WTC11 (cell line): Measurements from ENCODE around the gene SUPT20H. TPM values are rescaled to one million over a fixed set of nuclear protein-coding genes. Genes with fewer than 3 reads are reported as not detected.

Experiments used
- ATAC-seq: fragments of 200-7000 bp; cut with Tn5 transposase; 2 replicates; pipeline ENCODE4 v1.10.0; 2021; ENCODE audit warnings: mild to moderate bottlenecking, moderate library complexity
- CTCF ChIA-PET: fragments of 300-600 bp; sonication (Branson Sonifier 250); formaldehyde crosslinking; loops from one replicate; lab custom pipeline; 2021; ENCODE audit warnings: antibody characterized with exemption; lab: Charles Lee
- POLR2A ChIA-PET: fragments of 350-600 bp; sonication (Branson Sonifier 250); formaldehyde crosslinking; loops from one replicate; lab custom pipeline; 2021; ENCODE audit warnings: antibody characterized with exemption; lab: Charles Lee
- DNase-seq: peaks from one replicate; pipeline ENCODE4 v3.0.0; 2021; ENCODE audit warnings: low spot score
- H3K27ac Mint-ChIP-seq: 2 replicates; pipeline ENCODE4 v1.8.0; 2021; ENCODE audit warnings: mixed read lengths
- H3K27me3 Mint-ChIP-seq: 2 replicates; pipeline ENCODE4 v1.8.0; 2021; ENCODE audit warnings: low read depth, mild to moderate bottlenecking, moderate library complexity, mixed read lengths
- H3K36me3 Mint-ChIP-seq: 2 replicates; pipeline ENCODE4 v1.8.0; 2021; ENCODE audit warnings: mixed read lengths
- H3K4me1 Mint-ChIP-seq: 2 replicates; pipeline ENCODE4 v1.8.0; 2022; ENCODE audit warnings: mixed read lengths
- H3K4me3 Mint-ChIP-seq: 2 replicates; pipeline ENCODE4 v1.8.0; 2021; ENCODE audit warnings: mild to moderate bottlenecking, moderate library complexity, mixed read lengths
- H3K9me3 Mint-ChIP-seq: 2 replicates; pipeline ENCODE4 v1.8.0; 2021; ENCODE audit warnings: mixed read lengths
- ESRRA ChIP-seq: sonication (generic); formaldehyde crosslinking; IDR thresholded peaks from 2 replicates; pipeline ENCODE4 v1.8.1; 2022; ENCODE audit warnings: mild to moderate bottlenecking, missing genetic modification reagents, borderline replicate concordance
- FOXJ3 ChIP-seq: sonication (generic); formaldehyde crosslinking; IDR thresholded peaks from 2 replicates; pipeline ENCODE4 v1.9.0; 2021; ENCODE audit warnings: missing genetic modification reagents, mild to moderate bottlenecking, borderline replicate concordance
- GTF2I ChIP-seq: fragments of 250-450 bp; sonication (Bioruptor Pico); conservative IDR thresholded peaks from 2 replicates; pipeline ENCODE4 v1.4.0; 2021; ENCODE audit warnings: mild to moderate bottlenecking
- HMGA2 ChIP-seq: fragments of 250-450 bp; sonication (Bioruptor Pico); IDR thresholded peaks from 2 replicates; pipeline ENCODE4 v1.4.0; 2021; ENCODE audit warnings: mild to moderate bottlenecking, moderate library complexity
- NFATC4 ChIP-seq: fragments of 250-450 bp; sonication (Bioruptor Pico); IDR thresholded peaks from 2 replicates; pipeline ENCODE4 v1.9.0; 2021; ENCODE audit warnings: mild to moderate bottlenecking
- NFYB ChIP-seq: sonication (generic); formaldehyde crosslinking; conservative IDR thresholded peaks from 2 replicates; pipeline ENCODE4 v1.8.0; 2022; ENCODE audit warnings: low read depth, missing genetic modification reagents
- NR3C1 ChIP-seq: sonication (generic); formaldehyde crosslinking; conservative IDR thresholded peaks from 2 replicates; pipeline ENCODE4 v1.8.1; 2023; ENCODE audit warnings: low read depth, mild to moderate bottlenecking, missing genetic modification reagents
- SMAD4 ChIP-seq: sonication (generic); formaldehyde crosslinking; IDR thresholded peaks from 2 replicates; pipeline ENCODE4 v1.8.0; 2022; ENCODE audit warnings: mild to moderate bottlenecking, missing genetic modification reagents
- ZNF423 ChIP-seq: fragments of 250-450 bp; sonication (Bioruptor Pico); IDR thresholded peaks from 2 replicates; pipeline ENCODE4 v2.1.2; 2022; ENCODE audit warnings: mild to moderate bottlenecking, moderate library complexity
- total RNA-seq: library from RNA; stranded (reverse); gene quantifications from 3 replicates; pipeline ENCODE4 v1.2.3, GENCODE V29; 2021
- TF ChIP-seq, protein P1 (sequence below): sonication (generic); formaldehyde crosslinking; IDR thresholded peaks from 2 replicates; pipeline ENCODE4 v1.8.1; 2022; ENCODE audit warnings: mild to moderate bottlenecking, missing genetic modification reagents, moderate library complexity, borderline replicate concordance
- TF ChIP-seq, protein P2 (sequence below): sonication (generic); formaldehyde crosslinking; IDR thresholded peaks from 2 replicates; pipeline ENCODE4 v1.8.1; 2023; ENCODE audit warnings: mild to moderate bottlenecking, moderate library complexity, missing genetic modification reagents
- TF ChIP-seq, protein P3 (sequence below): sonication (generic); formaldehyde crosslinking; IDR thresholded peaks from 2 replicates; pipeline ENCODE4 v1.8.1; 2022; ENCODE audit warnings: low read depth, missing genetic modification reagents, borderline replicate concordance
- TF ChIP-seq, protein P4 (sequence below): sonication (generic); formaldehyde crosslinking; IDR thresholded peaks from 2 replicates; pipeline ENCODE4 v1.8.0; 2022; ENCODE audit warnings: mild to moderate bottlenecking, missing genetic modification reagents
- TF ChIP-seq, protein P5 (sequence below): sonication (generic); formaldehyde crosslinking; conservative IDR thresholded peaks from 2 replicates; pipeline ENCODE4 v1.8.1; 2023; ENCODE audit warnings: mild to moderate bottlenecking, low read depth, missing genetic modification reagents, moderate library complexity
- TF ChIP-seq, protein P6 (sequence below): fragments of 250-450 bp; sonication (Bioruptor Pico); IDR thresholded peaks from 2 replicates; pipeline ENCODE4 v1.9.0; 2021; ENCODE audit warnings: mild to moderate bottlenecking, borderline replicate concordance
- TF ChIP-seq, protein P7 (sequence below): sonication (generic); formaldehyde crosslinking; IDR thresholded peaks from 2 replicates; pipeline ENCODE4 v1.8.0; 2022; ENCODE audit warnings: missing genetic modification reagents

The SUPT20H gene
- total RNA-seq, 1 experiment from 2014 or later: 68.0 TPM

DNA sequence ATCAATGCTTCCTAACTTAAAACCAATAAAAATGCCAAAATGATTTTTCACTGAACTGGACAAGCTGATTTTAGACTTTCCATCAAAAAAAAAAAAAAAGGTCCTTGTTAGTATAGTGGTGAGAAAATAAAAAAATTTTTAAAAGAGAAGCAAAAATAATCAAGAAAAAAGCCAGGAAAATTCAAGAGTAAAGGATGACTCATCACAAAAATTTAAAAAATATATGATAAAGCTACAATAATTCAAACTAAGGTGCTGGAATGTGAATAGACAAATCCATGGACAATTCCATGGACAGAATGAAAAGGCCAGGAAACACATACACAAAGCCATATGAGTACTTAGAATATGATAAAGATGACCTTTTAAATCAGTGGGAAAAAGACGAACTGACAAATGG is 86.5 kb downstream of the SUPT20H start:
- CTCF ChIA-PET: interaction anchor here (0.9 kb wide), 1 partner anchor 115 kb away, joined by 4 read pairs; no protein-coding TSS in a partner anchor
- TF ChIP-seq ESRRA (no peak), FOXJ3 (no peak), NFYB (CRISPR knock-in tag) (no peak)
- ATAC-seq (no peak), DNase-seq (no peak)
- H3K27ac Mint-ChIP-seq: no peak overlapping the region
- H3K4me1 Mint-ChIP-seq: no peaks in the 10 kb centered on the region
- no peaks in the 10 kb centered on the region for H3K27me3 Mint-ChIP-seq
- POLR2A ChIA-PET: no interaction called here
- H3K4me3 Mint-ChIP-seq: no peak overlapping the region
- H3K36me3 Mint-ChIP-seq: peaks cover 54% of the 10 kb centered on the region
- peaks cover 25% of the 10 kb centered on the region for H3K9me3 Mint-ChIP-seq

DNA sequence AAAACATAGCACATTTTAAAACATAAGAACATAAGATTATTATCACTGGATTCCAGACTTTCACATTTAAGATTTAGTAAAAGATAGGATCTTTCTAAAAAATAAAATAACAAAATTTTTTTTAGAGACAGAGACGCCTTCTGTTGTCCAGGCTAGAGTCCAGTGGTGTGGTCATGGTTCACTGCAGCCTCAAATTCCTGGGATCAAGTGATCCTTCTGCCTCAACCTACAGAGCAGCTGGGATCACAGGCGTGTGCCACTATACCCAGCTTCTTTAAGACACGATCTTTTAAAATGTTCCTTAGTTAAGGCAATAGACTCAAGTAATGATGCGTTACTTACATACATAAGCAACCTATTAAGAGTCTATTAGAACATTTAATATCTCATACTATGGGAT is 93.1 kb downstream of the SUPT20H start:
- H3K9me3 Mint-ChIP-seq: no peaks in the 10 kb centered on the region
- ChIA-PET POLR2A (no interaction called here), CTCF (interaction anchor here (1.4 kb wide), 1 partner anchor 108 kb away, joined by 4 read pairs; no protein-coding TSS in a partner anchor)
- TF ChIP-seq, protein P1, sequence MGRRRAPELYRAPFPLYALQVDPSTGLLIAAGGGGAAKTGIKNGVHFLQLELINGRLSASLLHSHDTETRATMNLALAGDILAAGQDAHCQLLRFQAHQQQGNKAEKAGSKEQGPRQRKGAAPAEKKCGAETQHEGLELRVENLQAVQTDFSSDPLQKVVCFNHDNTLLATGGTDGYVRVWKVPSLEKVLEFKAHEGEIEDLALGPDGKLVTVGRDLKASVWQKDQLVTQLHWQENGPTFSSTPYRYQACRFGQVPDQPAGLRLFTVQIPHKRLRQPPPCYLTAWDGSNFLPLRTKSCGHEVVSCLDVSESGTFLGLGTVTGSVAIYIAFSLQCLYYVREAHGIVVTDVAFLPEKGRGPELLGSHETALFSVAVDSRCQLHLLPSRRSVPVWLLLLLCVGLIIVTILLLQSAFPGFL: no peak
- TF ChIP-seq, protein P2, sequence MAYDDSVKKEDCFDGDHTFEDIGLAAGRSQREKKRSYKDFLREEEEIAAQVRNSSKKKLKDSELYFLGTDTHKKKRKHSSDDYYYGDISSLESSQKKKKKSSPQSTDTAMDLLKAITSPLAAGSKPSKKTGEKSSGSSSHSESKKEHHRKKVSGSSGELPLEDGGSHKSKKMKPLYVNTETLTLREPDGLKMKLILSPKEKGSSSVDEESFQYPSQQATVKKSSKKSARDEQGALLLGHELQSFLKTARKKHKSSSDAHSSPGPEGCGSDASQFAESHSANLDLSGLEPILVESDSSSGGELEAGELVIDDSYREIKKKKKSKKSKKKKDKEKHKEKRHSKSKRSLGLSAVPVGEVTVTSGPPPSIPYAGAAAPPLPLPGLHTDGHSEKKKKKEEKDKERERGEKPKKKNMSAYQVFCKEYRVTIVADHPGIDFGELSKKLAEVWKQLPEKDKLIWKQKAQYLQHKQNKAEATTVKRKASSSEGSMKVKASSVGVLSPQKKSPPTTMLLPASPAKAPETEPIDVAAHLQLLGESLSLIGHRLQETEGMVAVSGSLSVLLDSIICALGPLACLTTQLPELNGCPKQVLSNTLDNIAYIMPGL: no peak
- TF ChIP-seq NFYB (CRISPR knock-in tag) (no peak), NFATC4 (CRISPR knock-in tag) (no peak), GTF2I (CRISPR knock-in tag) (no peak), NR3C1 (CRISPR knock-in tag) (no peak), SMAD4 (CRISPR knock-in tag) (no peak), ZNF423 (CRISPR knock-in tag) (no peak), HMGA2 (no peak)
- TF ChIP-seq, protein P3, sequence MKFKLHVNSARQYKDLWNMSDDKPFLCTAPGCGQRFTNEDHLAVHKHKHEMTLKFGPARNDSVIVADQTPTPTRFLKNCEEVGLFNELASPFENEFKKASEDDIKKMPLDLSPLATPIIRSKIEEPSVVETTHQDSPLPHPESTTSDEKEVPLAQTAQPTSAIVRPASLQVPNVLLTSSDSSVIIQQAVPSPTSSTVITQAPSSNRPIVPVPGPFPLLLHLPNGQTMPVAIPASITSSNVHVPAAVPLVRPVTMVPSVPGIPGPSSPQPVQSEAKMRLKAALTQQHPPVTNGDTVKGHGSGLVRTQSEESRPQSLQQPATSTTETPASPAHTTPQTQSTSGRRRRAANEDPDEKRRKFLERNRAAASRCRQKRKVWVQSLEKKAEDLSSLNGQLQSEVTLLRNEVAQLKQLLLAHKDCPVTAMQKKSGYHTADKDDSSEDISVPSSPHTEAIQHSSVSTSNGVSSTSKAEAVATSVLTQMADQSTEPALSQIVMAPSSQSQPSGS (CRISPR knock-in tag): no peak
- TF ChIP-seq, protein P4, sequence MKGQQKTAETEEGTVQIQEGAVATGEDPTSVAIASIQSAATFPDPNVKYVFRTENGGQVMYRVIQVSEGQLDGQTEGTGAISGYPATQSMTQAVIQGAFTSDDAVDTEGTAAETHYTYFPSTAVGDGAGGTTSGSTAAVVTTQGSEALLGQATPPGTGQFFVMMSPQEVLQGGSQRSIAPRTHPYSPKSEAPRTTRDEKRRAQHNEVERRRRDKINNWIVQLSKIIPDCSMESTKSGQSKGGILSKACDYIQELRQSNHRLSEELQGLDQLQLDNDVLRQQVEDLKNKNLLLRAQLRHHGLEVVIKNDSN (CRISPR knock-in tag): no peak
- TF ChIP-seq, protein P5, sequence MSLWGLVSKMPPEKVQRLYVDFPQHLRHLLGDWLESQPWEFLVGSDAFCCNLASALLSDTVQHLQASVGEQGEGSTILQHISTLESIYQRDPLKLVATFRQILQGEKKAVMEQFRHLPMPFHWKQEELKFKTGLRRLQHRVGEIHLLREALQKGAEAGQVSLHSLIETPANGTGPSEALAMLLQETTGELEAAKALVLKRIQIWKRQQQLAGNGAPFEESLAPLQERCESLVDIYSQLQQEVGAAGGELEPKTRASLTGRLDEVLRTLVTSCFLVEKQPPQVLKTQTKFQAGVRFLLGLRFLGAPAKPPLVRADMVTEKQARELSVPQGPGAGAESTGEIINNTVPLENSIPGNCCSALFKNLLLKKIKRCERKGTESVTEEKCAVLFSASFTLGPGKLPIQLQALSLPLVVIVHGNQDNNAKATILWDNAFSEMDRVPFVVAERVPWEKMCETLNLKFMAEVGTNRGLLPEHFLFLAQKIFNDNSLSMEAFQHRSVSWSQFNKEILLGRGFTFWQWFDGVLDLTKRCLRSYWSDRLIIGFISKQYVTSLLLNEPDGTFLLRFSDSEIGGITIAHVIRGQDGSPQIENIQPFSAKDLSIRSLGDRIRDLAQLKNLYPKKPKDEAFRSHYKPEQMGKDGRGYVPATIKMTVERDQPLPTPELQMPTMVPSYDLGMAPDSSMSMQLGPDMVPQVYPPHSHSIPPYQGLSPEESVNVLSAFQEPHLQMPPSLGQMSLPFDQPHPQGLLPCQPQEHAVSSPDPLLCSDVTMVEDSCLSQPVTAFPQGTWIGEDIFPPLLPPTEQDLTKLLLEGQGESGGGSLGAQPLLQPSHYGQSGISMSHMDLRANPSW (CRISPR knock-in tag): no peak
- TF ChIP-seq, protein P6, sequence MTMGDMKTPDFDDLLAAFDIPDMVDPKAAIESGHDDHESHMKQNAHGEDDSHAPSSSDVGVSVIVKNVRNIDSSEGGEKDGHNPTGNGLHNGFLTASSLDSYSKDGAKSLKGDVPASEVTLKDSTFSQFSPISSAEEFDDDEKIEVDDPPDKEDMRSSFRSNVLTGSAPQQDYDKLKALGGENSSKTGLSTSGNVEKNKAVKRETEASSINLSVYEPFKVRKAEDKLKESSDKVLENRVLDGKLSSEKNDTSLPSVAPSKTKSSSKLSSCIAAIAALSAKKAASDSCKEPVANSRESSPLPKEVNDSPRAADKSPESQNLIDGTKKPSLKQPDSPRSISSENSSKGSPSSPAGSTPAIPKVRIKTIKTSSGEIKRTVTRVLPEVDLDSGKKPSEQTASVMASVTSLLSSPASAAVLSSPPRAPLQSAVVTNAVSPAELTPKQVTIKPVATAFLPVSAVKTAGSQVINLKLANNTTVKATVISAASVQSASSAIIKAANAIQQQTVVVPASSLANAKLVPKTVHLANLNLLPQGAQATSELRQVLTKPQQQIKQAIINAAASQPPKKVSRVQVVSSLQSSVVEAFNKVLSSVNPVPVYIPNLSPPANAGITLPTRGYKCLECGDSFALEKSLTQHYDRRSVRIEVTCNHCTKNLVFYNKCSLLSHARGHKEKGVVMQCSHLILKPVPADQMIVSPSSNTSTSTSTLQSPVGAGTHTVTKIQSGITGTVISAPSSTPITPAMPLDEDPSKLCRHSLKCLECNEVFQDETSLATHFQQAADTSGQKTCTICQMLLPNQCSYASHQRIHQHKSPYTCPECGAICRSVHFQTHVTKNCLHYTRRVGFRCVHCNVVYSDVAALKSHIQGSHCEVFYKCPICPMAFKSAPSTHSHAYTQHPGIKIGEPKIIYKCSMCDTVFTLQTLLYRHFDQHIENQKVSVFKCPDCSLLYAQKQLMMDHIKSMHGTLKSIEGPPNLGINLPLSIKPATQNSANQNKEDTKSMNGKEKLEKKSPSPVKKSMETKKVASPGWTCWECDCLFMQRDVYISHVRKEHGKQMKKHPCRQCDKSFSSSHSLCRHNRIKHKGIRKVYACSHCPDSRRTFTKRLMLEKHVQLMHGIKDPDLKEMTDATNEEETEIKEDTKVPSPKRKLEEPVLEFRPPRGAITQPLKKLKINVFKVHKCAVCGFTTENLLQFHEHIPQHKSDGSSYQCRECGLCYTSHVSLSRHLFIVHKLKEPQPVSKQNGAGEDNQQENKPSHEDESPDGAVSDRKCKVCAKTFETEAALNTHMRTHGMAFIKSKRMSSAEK (CRISPR knock-in tag): no peak
- TF ChIP-seq, protein P7, sequence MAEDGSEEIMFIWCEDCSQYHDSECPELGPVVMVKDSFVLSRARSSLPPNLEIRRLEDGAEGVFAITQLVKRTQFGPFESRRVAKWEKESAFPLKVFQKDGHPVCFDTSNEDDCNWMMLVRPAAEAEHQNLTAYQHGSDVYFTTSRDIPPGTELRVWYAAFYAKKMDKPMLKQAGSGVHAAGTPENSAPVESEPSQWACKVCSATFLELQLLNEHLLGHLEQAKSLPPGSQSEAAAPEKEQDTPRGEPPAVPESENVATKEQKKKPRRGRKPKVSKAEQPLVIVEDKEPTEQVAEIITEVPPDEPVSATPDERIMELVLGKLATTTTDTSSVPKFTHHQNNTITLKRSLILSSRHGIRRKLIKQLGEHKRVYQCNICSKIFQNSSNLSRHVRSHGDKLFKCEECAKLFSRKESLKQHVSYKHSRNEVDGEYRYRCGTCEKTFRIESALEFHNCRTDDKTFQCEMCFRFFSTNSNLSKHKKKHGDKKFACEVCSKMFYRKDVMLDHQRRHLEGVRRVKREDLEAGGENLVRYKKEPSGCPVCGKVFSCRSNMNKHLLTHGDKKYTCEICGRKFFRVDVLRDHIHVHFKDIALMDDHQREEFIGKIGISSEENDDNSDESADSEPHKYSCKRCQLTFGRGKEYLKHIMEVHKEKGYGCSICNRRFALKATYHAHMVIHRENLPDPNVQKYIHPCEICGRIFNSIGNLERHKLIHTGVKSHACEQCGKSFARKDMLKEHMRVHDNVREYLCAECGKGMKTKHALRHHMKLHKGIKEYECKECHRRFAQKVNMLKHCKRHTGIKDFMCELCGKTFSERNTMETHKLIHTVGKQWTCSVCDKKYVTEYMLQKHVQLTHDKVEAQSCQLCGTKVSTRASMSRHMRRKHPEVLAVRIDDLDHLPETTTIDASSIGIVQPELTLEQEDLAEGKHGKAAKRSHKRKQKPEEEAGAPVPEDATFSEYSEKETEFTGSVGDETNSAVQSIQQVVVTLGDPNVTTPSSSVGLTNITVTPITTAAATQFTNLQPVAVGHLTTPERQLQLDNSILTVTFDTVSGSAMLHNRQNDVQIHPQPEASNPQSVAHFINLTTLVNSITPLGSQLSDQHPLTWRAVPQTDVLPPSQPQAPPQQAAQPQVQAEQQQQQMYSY (CRISPR knock-in tag): no peak
- H3K4me3 Mint-ChIP-seq: no peak overlapping the region
- H3K4me1 Mint-ChIP-seq: no peaks in the 10 kb centered on the region
- ATAC-seq: no peak
- peaks cover 38% of the 10 kb centered on the region for H3K36me3 Mint-ChIP-seq
- DNase-seq: no peak
- no peaks in the 10 kb centered on the region for H3K27me3 Mint-ChIP-seq
- H3K27ac Mint-ChIP-seq: no peak overlapping the region
